Measurements from ENCODE around the gene ASCL4. TPM values are rescaled to one million over a fixed set of nuclear protein-coding genes. Genes with fewer than 3 reads are reported as not detected.

Gene ASCL4
- total RNA-seq, 1 experiment from 2014 or later = not detected

- Mint-ChIP-seq H3K27ac (ENCODE audit: low read depth, unreplicated experiment) (no peak overlapping the region), H3K4me3 (ENCODE audit: unreplicated experiment) (no peak overlapping the region), H3K27me3 (ENCODE audit: insufficient read depth, unreplicated experiment) (no peaks in the 10 kb centered on the region), H3K36me3 (ENCODE audit: insufficient read depth, unreplicated experiment) (no peaks in the 10 kb centered on the region), H3K9me3 (ENCODE audit: unreplicated experiment) (peaks cover 10% of the 10 kb centered on the region), H3K4me1 (ENCODE audit: insufficient read depth, unreplicated experiment) (no peaks in the 10 kb centered on the region)
- ChIA-PET CTCF (interaction anchor here (0.6 kb wide), 2 partner anchors 96 to 170 kb away, joined by 3 to 5 read pairs; no protein-coding TSS in a partner anchor), POLR2A (no interaction called here)
- DNase-seq (ENCODE audit: unreplicated experiment) = peak; percentile 9
- BruUV-seq (replicated peaks) = no TSS peak
- no peak for TF ChIP-seq CTCF (IDR thresholded peaks at IDR 0.05; ENCODE audit: unreplicated experiment)
- intact Hi-C loops (cut with micrococcal nuclease) = no loop called here
These were observed 44.5 kb downstream of the ASCL4 start for GRCh38 chr12:107818984-107819383.

- no peaks in the 10 kb centered on the region for H3K4me1 Mint-ChIP-seq (ENCODE audit: insufficient read depth, unreplicated experiment)
- H3K27me3 Mint-ChIP-seq (ENCODE audit: insufficient read depth, unreplicated experiment) = no peaks in the 10 kb centered on the region
- intact Hi-C loops (cut with micrococcal nuclease) = no loop called here
- no peak overlapping the region for H3K4me3 Mint-ChIP-seq (ENCODE audit: unreplicated experiment)
- no peak for TF ChIP-seq CTCF (IDR thresholded peaks at IDR 0.05; ENCODE audit: unreplicated experiment)
- no TSS peak for BruUV-seq (replicated peaks)
- H3K27ac Mint-ChIP-seq (ENCODE audit: low read depth, unreplicated experiment) = no peak overlapping the region
- no peak for DNase-seq (ENCODE audit: unreplicated experiment)
- ChIA-PET CTCF (interaction anchor here (0.6 kb wide), 1 partner anchor 9 kb away, joined by 3 read pairs; no protein-coding TSS in a partner anchor), POLR2A (interaction anchor here (0.6 to 1.1 kb wide), 2 partner anchors 13 to 29 kb away, joined by 3 to 4 read pairs; no protein-coding TSS in a partner anchor)
- peaks cover 30% of the 10 kb centered on the region for H3K9me3 Mint-ChIP-seq (ENCODE audit: unreplicated experiment)
- H3K36me3 Mint-ChIP-seq (ENCODE audit: insufficient read depth, unreplicated experiment) = no peaks in the 10 kb centered on the region
These were observed 47.9 kb downstream of the ASCL4 start for GRCh38 chr12:107822356-107822755.

Other genes starting within 250 kb of the ASCL4 start
- gene PWP1, start 88.9 kb upstream of the ASCL4 start, total RNA-seq (2022) = 41.5 and 49.7 TPM in 2 replicates
- gene PRDM4, start 13.6 kb upstream of the ASCL4 start, total RNA-seq (2022) = 45.1 and 45.8 TPM in 2 replicates

Data from MCF 10A (cell line).